Activated gamma-delta T cell (primary cell): Measurements from ENCODE around the gene AUTS2.

Experiments
- DNase-seq: peaks from one replicate; lab custom pipeline; 2025; lab: John Stamatoyannopoulos, UW

The AUTS2 gene

DNA sequence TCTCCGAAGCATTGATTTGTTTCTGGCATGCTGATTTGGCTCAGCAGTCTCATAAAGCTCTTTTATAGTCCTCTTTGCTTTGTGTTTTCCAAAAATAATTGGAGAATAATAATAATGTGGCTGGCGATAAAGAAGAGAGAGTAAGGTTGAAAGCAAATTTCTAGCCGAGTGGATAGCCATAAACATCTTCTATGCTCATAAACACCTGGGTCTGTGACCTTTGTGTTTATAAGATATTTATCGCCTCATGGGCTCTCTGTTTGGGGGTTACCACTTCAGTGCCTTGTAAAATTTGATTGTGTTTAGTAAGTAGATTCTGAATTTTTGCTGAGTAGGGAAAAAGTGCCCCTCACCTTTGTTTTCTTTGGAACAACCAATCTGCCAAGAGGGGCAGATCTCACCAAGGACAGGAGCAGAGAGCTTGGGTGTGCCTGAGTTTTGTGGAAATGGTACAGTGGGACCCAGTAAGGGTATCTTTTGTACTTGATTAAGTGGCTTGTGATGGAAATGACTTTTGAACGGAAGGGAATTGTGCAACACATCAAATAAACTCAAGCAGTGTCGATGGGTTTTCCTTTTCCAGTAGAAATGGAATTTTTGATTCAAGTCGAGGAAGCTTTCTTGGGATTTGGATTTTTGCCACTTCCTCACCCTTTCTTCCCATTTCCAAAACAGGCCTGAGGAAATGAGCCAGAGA lies 220.5 kb downstream of the AUTS2 start:
- DNase-seq = no peak

DNA sequence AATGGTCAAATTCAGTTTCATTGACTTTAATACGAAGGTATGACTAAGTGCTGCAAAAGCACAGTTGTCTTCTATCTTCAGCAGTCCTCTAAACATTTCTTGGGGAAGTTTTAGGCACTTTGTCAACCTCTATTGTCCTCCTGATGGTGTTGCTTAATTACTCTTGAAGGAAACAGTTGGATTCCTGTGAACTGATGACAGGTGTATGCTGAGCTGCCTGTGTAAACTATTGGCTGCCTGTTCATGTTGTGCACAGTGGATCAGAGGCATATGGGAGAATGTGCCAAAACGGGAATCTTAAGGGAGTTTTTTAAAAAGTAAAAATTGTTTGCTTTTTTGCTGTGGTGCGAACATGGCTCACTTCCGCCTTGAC lies 221.0 kb downstream of the AUTS2 start:
- DNase-seq = no peak

DNA sequence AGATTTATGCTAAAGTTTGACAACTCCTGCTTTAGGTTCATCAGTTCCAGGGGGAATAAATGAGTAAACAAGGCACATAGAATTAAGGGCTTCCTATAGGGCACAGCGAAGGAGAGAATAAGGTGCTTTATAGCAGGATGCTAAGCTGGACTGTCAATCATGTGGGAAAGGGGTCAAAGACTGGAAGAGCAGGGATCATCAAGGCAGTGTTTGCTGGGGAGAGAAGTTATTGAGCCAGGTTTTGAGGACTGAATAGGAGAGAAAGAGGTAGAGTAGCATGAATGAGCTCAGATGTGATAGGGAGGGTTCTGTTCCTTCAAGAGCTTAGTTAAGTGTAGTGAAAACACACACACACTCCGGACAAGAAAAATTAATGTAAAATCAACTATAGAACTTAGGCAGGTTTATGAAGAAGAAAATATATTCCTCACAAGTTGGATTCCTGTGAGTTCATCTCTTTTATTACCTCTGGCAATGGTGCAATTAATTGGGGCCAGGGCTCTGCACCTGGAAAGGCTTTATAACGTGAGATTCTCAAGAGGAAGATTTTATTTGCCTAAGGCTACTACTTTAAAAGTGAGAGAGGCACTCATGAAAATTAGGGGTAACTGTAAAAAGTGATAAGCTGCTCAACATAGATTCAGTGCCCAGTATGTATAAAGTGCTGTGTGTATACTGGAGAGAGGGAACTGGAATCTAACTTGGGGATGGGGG lies 222.4 kb downstream of the AUTS2 start:
- no peak for DNase-seq

DNA sequence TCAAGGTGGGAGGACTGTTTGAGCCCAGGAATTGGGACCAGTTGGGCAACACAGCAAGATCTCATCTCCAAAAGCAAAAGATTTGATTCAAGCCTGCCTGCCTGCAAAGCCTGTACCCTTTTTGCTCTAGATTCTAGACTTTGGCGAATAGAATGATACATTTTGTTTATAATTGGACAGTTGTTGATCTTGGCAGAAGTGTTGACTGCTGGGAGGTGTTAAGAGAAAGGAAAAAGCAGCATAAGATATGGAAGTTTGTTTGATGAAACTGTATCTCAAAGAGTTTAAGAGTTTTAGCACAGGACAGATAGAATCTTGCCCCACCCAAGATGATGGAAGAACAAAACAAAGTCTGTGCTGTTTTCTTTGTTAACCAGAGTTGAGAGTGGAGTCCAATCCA lies 224.1 kb downstream of the AUTS2 start:
- DNase-seq = no peak

DNA sequence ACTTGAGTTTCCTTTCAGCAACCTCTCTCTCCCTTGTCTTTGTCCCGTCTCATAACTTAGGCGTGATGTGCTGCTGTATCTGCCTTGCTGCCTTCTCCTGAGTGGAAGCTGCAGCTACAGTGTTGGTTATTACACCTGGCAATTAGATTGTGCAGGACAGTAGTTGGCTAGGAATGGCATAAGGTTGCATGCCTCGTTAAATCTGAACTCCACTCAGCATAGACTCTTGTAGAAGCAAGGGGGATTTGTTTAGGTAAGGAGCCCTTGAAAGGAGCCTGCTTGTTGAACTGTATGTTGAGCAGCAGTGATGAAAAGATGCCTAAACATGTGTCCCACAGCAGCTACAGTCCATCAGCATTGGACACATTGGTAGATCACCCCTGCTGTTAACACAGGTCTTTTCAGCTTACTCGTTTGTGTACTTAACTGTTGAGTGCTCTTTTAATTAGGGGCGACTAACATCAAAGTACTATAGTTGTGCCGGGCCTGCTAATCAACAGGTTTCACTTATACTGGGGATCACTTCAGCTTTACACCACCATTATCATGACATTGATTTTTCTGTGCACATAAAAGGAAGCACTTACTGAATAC lies 225.0 kb downstream of the AUTS2 start:
- no peak for DNase-seq

DNA sequence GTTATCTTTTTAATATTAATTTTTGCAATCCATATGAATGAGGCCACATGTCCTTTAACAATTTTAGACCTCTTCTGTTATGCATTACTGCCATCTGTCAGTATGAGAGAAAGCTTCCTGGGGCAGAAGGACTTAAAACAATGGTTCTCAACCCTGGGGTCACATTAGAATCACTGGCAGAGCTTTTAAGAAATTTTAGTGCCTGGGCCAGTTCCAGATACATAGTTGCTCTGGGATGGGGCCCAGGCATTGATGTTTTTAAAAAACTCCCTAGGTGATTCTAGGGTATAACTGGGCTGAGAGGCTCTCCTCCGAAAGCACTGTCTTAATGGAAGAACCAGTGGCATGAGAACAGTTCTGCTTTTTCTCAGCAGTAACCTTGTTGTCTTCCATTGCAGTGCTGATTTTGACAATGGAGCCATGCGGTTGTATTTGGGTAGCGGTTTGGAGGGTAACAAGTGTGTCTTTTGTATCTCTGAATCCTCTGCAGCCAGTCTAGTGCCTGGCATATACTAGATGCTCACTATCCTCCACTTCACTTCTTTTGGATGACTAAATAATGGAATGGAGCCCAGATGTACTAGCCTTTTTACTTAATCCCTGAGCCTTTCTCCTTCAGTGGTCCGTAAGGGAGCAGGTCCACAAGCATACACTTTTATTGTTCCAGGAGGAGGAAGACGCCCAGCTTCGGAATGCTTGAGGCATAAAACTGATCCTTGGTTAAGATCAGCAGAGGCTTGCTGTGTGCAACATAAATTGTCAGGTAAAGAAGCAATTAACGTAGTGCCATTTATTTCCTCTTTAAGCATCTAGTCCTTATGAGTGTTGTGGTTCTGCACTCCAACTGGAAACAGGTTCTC lies 227.1 kb downstream of the AUTS2 start:
- no peak for DNase-seq

DNA sequence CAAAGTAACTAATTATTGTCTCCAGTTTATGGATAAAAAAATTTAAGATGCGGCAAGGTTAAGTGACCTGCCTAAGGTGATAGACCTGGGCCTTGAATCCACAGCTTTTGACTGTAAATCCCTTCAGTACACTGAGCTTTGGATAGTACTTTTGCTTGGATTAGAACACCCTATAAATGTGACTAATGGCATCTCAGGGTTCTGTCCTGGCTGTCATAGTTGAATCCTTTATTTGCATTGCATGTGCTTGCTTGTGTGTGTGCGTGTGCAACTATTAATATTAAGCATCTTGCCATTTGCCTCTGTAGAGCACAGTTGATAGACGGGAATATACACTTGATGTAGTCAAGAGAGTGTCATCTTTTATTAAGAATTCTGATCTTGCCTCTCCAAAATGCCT lies 228.0 kb downstream of the AUTS2 start:
- DNase-seq = no peak

DNA sequence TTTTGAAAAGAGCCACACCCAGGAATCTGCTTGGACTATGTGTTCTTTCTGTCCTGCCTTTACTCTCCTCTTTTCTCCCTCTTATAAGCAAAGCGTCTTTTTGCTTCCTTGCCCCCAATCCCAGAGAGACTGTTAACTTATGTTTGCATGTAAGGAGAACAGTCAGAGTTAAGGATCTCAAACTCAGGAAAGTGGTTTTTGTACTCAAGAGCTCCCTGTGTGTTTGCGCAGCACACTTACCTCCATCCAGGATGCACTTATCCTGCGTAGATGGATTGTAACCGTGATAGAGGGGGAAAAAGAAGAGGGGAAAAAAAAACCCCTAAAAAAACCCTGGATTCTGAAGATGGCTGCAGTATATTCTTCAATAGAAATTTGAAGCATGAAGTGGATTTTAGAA lies 228.9 kb downstream of the AUTS2 start:
- no peak for DNase-seq

DNA sequence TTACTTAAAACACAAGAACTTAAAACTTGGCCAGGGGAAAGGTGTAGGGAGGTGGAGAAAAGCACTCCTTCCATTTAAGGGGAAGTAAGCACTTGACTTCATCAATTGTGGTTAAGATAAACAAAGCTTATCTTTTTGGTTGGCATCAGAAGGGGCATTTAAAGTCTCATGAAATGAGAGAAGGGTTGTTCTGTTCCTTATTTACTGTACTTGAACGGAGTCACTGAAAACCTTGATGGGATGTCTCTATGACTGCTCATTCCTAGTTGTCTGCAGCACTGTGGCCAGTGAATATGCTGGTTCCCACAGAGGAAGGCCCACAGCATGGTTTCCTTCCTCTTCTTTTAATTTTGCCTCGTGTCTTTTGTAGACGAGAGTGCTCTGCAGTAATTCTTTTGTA lies 229.3 kb downstream of the AUTS2 start:
- DNase-seq = no peak

DNA sequence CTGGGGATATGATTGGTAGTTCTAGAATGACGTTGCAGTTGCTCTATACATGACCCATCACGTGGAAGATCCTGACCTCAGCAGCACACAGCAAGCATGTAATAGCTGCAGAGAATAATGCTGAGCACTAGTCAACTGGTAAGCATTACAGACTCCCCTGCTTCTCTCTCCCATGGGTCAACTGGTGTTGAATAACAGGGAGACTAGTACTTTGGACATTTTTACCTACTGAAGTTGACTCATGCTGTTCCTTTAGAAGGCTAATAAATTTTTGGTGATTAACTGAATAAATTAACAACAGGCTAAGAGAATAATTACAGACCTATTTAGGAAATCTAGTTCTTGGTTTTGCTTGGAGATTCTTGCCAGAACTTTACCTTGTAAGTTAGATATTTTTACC lies 234.1 kb downstream of the AUTS2 start:
- no peak for DNase-seq

DNA sequence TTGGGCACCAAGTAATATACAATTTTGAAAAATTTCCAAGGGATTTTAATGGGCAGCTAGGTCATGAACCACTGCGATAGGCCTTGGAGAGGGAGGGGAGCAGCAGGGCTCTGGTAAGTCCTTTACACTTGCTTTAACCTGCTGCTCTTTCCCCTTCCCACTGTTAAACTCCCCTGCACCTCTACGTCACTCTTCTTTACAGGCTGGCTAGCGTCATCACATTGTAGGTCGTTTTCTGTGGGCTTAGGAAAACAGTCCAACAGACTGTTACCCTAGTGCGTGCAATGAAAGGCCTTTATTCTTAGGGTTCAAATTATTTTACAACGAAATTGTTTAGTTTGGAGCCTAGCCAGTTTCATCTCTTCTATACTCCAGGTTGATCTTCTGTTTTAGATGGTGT lies 235.7 kb downstream of the AUTS2 start:
- no peak for DNase-seq

DNA sequence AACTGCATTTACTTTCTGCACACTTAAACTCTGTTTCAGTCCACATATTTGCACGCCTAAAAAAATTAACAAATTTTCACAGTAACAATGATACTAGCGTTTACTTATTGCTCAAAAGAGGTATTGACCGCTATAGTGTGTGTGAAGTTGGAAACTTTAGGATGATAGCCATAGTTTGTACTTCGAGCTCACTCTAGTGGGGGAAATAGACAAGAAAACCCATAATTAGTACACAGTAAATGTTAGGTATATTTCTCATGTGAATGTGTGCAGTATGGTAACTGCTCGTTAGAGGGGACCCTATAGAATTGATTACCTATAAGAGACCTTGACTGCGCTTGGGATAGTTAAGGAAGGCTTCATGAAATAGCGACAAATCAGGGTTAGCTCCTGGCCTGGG lies 238.4 kb downstream of the AUTS2 start:
- DNase-seq = no peak

DNA sequence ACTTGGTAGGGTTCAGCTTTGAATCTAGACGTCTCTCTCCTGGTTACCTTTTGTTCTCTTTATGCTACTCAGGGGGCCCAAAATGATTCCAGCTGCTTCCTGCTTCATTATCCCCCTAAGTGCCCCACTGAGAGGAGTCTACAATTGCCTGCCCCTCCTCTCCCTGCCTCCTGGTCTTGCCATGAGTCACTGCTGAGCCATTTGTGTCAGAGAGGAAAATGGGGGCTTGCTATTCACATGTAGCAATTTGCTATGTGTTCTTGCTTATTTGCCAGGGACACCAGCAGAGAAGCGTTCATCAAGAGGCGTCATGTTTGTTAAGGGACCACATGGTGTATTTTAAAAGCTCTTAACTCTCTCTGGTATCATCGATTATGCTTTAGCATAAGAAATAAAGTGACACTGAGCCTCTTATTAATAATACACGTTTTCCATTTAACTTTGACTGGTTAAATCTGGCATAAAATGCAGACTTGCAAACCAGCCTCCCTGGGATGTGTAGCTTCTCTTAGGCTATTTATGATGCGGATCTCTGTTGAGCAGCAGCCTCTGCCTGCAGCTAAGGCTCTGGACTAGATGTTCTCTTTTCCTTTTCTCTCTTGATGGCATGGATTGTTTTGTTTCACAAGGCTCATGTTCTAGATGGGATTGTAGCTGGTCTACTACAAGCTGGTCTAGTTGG lies 239.3 kb downstream of the AUTS2 start:
- DNase-seq = no peak

DNA sequence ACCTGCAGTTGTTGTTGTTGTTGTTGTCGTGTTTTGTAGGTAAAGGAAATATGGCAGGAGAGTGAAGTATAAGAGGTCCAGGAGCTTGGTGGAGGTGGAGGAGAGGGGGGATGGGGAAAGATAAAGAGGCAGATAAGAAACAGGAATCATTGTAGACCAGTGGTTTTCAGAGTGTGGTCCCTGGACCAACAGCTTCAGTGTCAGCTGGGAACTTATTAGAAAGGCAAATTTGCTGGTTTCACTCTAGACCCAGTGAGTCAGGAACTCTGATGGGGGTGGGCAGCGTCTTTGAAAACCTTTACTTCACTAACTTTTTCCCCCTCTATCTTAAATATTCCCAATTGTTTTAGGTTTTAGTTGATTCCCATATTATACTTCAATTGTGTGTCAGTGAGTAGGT lies 241.5 kb downstream of the AUTS2 start:
- DNase-seq = no peak

DNA sequence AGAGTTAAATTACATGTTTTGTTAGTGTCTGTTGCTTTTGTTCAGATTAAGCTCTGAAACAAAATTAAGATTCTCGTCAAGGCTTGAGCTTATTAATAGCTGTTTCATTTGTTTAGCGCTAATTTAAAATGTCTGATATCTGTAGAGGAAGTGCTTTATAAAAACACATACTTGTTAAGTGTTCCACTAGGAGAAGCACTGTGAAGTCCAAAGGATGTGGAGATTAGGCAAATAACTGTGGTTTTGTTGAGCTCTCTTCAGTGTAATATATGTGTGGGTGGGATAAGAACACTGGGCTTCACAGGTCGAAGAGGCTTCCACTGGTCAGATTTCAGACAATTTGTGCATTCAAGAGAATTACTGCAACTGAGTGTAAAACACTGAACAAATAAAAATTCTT lies 242.0 kb downstream of the AUTS2 start:
- DNase-seq = no peak

DNA sequence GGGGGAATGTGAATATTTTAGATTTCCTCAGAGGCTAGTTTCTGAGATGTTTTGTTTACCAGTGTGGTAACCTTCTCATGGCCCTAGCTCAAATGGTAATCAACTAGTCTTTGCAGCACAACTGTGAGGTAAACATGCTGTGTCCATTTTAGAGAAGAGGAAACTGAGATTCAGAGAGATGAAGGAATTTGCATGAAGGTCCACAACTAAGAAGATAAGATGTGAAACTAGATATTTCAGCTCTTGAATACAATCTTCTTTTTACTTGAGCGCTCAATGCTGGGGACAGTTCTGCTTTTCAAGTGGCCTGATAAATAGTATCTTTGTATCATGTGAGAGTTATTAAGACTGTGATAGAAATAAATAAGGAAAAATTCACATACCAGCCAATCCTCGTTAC lies 245.4 kb downstream of the AUTS2 start:
- no peak for DNase-seq

DNA sequence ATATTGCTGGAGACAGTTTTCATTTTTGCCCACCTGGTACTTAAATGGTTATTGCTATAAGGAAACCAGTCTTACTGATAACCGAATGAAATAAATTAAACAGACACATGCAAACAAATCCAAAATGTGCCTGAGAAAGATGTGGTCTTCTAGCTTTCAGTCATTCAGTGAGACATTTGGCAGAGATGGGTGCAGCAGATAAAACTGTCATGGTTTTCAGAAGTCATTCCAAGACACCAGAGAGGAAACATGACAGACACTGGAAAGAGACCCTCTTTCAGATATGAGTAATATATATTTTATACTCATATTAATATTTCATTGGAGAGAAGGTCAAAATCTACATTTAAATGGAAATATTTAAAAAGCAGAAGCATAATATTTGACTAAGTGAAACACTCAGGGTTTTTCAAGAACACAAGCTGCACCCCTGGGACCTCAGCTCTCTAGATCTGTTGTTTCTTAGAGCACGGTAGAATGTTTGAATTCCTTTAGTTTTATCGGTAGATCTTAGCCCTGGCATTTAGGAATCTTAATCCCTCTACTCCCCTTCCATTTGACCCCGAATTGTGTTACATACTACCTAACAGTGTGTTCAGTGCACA lies 246.1 kb downstream of the AUTS2 start:
- DNase-seq = no peak

DNA sequence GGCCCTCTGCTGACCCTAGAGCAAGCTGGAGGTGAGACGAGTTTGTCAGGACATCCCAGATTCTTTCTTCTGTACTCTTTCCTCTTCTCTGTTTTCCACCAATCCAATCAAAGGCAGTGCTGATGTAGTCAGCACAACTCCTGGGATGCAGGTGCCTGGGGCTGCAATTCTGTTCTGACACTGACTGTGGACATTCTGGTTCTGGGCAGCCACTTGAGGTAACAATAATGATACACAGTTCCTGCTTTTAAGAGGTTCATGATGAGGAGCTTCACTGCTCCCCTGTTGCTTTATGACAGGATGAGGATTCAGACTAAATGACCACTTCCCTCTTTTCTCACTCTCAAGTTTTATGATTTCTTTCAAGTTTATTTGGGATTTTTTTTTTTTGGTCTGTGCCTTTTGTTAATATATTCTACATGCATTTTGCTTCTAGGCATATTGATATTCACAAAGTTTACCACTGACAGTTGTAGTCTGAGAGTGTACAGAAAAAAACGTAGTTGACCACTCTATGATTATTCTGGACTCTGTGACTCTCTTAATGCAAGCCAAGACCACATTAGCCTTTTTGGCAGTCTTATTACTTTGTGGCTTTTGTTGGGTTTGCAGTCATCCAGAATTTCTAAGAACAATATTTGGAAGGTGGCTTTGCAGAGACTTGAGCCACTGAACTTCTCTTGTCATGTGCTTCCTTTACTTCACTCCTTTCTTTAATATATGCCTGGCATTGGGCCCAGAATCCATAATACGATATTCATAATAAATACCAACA lies 247.6 kb downstream of the AUTS2 start:
- DNase-seq = no peak

DNA sequence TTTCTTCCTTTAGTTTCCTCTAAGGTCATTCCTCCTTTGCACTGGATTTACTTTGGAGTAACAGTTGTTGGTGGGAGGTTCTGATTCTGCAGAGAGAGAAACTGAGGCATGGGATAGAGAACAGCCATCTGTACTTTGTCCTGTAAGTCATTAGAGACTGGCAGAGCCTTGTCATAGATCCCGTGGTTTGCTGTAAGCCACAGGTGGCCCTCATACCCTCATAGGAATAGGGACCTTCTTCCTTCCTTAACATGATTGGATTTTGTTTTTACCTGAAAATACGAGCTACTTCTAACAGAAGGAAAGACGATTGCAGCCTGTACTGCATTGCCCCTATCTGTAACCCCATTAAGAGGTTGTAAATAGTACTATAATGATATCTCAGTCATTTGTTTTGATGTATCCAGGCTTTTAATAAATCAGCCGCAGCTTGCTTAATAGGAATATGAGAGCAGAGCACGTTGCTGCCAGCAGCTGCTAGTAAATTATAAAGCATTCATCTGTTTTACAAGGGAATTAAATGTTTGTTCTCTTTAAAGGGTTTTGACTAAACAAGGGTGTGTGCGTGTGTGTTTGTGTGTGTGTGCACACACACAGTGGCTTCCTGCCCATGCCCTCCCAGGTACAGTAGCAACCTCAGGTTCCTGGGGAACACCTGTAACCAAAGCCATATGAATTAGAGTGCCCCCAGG lies 249.8 kb downstream of the AUTS2 start:
- DNase-seq = no peak

DNA sequence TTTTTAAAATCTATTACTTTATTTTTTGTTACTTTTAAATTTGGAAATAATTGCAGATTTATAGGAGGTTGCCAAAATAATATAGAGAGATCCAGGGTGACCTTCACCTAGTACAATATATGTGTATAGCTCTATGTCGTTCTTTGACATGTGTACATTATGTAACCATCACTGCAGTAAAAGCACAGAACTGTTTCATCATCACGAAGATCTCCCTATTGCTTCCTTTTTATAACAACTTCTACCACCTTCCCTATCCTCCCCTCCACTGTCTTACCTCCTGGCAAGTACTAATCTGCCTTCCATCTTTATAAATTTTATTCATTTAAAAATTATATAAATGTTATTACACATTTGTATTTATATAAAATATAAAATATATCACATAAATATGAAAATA lies 251.0 kb downstream of the AUTS2 start:
- DNase-seq = no peak
